Liver (tissue), 9 donors: ENCODE measurements around the gene RPP25L. TPM values are rescaled to one million over a fixed set of nuclear protein-coding genes. Genes with fewer than 3 reads are reported as not detected.

Source experiments
- DNase-seq: peaks from one replicate; pipeline ENCODE4 v3.0.0-alpha.2; 2017; ENCODE audit warnings: low spot score
- H3K27ac ChIP-seq, 2 donors: one replicate each; pipeline ENCODE4 v1.7.0; 2013; ENCODE audit warnings: inconsistent platforms in 2 of 2, low read length in 2 of 2, control low read depth in 1 of 2, low read depth in 1 of 2, mild to moderate bottlenecking in 1 of 2
- H3K27me3 ChIP-seq, 4 donors: one replicate each; pipeline versions ENCODE4 v1.6.1 to v1.7.0; 2013; ENCODE audit warnings: low read length in 3 of 4, inconsistent platforms in 1 of 4, mild to moderate bottlenecking in 1 of 4, moderate library complexity in 1 of 4; ENCODE audit not compliant: control insufficient read depth in 4 of 4, insufficient read depth in 4 of 4
- H3K36me3 ChIP-seq, 4 donors: one replicate each; pipeline versions ENCODE4 v1.6.1 to v1.7.0; 2013; ENCODE audit warnings: low read length in 3 of 4, mild to moderate bottlenecking in 3 of 4, low read depth in 1 of 4, moderate library complexity in 1 of 4; ENCODE audit not compliant: control insufficient read depth in 4 of 4, insufficient read depth in 3 of 4
- H3K4me1 ChIP-seq, 4 donors: one replicate each; pipeline versions ENCODE4 v1.6.1 to v1.7.0; 2013; ENCODE audit warnings: low read length in 3 of 4, mild to moderate bottlenecking in 3 of 4, moderate library complexity in 1 of 4; ENCODE audit not compliant: control insufficient read depth in 4 of 4, insufficient read depth in 4 of 4
- H3K4me3 ChIP-seq, 3 donors: one replicate each; pipeline versions ENCODE4 v1.6.1 to v1.7.0; 2013; ENCODE audit warnings: low read length in 3 of 3, control low read depth in 1 of 3, low read depth in 1 of 3, mild to moderate bottlenecking in 1 of 3
- H3K9ac ChIP-seq, 2 donors: one replicate each; pipeline ENCODE4 v1.7.0; 2013; ENCODE audit warnings: low read length in 2 of 2, mild to moderate bottlenecking in 2 of 2, moderate library complexity in 2 of 2, control low read depth in 1 of 2, low read depth in 1 of 2
- H3K9me3 ChIP-seq, 4 donors: one replicate each; pipeline versions ENCODE4 v1.6.1 to v1.7.0; 2013; ENCODE audit warnings: low read length in 3 of 4; ENCODE audit not compliant: control insufficient read depth in 4 of 4
- EGR1 ChIP-seq, 2 donors: IDR thresholded peaks; 2 replicates each; pipeline ENCODE4 v1.6.1; 2016 to 2018; ENCODE audit warnings: antibody characterized with exemption in 2 of 2, low read depth in 2 of 2
- FOXA1 ChIP-seq: IDR thresholded peaks from 2 replicates; pipeline ENCODE4 v1.6.1; 2016; ENCODE audit warnings: antibody characterized with exemption
- FOXA2 ChIP-seq: IDR thresholded peaks from 2 replicates; pipeline ENCODE4 v1.6.1; 2016; ENCODE audit warnings: antibody characterized with exemption
- GABPA ChIP-seq, 2 donors: IDR thresholded peaks in 1 of 2; conservative IDR thresholded peaks in 1 of 2; 2 replicates each; pipeline ENCODE4 v1.6.1; 2016; ENCODE audit warnings: antibody characterized with exemption in 2 of 2, mild to moderate bottlenecking in 1 of 2, moderate library complexity in 1 of 2
- HNF4A ChIP-seq, 2 donors: conservative IDR thresholded peaks; 2 replicates each; pipeline ENCODE4 v1.6.1; 2016; ENCODE audit warnings: antibody characterized with exemption in 2 of 2, mild to moderate bottlenecking in 2 of 2
- HNF4G ChIP-seq: IDR thresholded peaks from 2 replicates; pipeline ENCODE4 v1.6.1; 2016; ENCODE audit warnings: antibody characterized with exemption
- NR2F2 ChIP-seq: IDR thresholded peaks from 2 replicates; pipeline ENCODE4 v1.6.1; 2016; ENCODE audit warnings: antibody characterized with exemption
- RXRA ChIP-seq, 2 donors: IDR thresholded peaks; 2 replicates each; pipeline ENCODE4 v1.6.1; 2017 to 2018; ENCODE audit warnings: antibody characterized with exemption in 2 of 2, mild to moderate bottlenecking in 1 of 2
- YY1 ChIP-seq: IDR thresholded peaks from 2 replicates; pipeline ENCODE4 v1.6.1; 2016; ENCODE audit warnings: antibody characterized with exemption, mild to moderate bottlenecking
- WGBS: extraction: QIAGEN DNeasy Blood & Tissue Kit; methylation state at CpG from one replicate; pipeline ENCODE4 v1.1.7; 2013; 5-methylcytosine and 5-hydroxymethylcytosine counted together
- polyA plus RNA-seq, 2 donors: library from polyadenylated mRNA; stranded (reverse) in 1 of 2; unstranded in 1 of 2; fragments of 200-250 nt in 1 of 2; fragments of >200 nt in 1 of 2; fragmentation: Nextera tagmentation in 1 of 2; extraction: Ambion mirVana in 1 of 2; gene quantifications; one replicate each; pipeline versions ENCODE4 v1.2.1 to v1.2.3, GENCODE V29; 2013 to 2015
- total RNA-seq, 2 donors: library from RNA; depleted of rRNA; stranded (reverse); fragments of >200 nt; gene quantifications; one replicate each; pipeline ENCODE4 v1.2.3, GENCODE V29; 2014
- TF ChIP-seq, protein P1 (sequence below): IDR thresholded peaks from 2 replicates; pipeline ENCODE4 v1.6.1; 2016; ENCODE audit warnings: antibody characterized with exemption, mild to moderate bottlenecking
- TF ChIP-seq, protein P2 (sequence below): IDR thresholded peaks from 2 replicates; pipeline ENCODE4 v1.6.1; 2016; ENCODE audit warnings: antibody characterized with exemption
- donor health status: healthy.
- donor health status: healthy.
- donor health status: healthy.
- donor health status: healthy.
- donor health status: healthy.

RPP25L gene
- total and polyA plus RNA-seq, 4 donors = 18.6 to 33.4 (median 24.2) TPM

DNA sequence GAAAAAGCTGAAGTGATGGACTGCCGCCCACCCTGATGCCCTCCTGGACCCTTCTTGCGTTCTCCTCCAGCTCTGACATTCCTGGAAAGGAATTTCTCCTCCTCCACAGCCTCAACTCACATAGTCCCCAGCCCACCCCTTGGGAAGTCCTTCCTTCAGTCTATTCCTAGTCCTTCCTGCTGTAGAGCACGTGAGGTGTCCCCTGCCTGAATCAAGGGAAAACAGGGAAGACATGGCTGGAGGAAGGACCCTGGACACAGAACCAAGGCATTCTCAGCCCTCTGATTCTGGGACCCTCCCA lies 13.2 kb upstream of the RPP25L start:
- no peak overlapping the region for H3K9ac ChIP-seq
- TF ChIP-seq FOXA2 = no peak
- TF ChIP-seq NR2F2 = no peak
- no peak overlapping the region for H3K27ac ChIP-seq
- H3K27me3 ChIP-seq = no peaks in the 10 kb centered on the region
- no peak for DNase-seq
- no peak overlapping the region for H3K4me3 ChIP-seq
- 80% methylated on average over 3 of the region's 3 CpGs for WGBS
- H3K36me3 ChIP-seq = no peaks in the 10 kb centered on the region
- H3K4me1 ChIP-seq = peaks cover 3 to 24% (median 19%) of the 10 kb centered on the region in 4 donors
- no peaks in the 10 kb centered on the region for H3K9me3 ChIP-seq

DNA sequence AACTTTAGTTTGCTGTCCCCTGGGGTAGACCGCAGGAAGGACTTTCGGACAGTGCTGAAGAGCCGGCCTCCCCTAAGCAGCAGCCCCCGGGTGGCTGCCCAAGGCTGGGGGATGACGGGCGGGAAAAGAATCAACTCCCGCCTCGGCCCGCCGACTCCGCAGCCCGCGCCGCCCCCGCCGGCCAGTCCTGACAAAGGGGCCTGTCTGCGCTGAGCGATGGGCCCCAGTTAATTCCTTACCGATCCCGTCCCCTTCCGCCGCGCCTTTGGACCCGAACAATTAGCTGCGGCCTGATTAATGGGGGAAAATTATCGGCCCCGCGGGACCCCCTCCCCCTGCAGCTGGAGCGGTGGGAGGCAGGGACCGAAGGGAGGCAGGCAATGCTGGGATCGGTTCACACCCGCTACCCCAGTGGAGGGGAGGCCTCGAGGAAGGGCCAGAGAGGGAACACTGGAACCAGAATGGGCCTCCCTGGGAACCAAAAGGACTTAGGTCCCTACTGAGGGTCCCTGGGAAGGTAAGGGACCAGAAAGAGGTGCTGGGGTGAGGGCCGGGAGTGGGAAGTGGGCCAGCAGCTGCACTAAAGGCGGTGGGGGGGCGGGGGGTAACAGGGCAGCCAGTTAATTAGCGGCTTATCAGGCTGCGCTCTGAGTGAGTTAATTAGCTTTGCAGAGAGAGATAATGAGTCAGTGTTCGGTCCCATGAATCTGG lies 12.7 kb upstream of the RPP25L start:
- 64% methylated on average over 39 of the region's 39 CpGs for WGBS
- TF ChIP-seq FOXA1 (no peak), FOXA2 (no peak), EGR1 (IDR thresholded peaks at IDR 0.05; ENCODE audit: low read depth in 2 of 2) (no peak), YY1 (no peak), RXRA (IDR thresholded peaks at IDR 0.05) (no peak), HNF4A (conservative IDR thresholded peaks at IDR 0.05) (no peak), GABPA (IDR thresholded peaks at IDR 0.05 in 1 of 2, conservative IDR thresholded peaks at IDR 0.05 in 1 of 2) (no peak)
- TF ChIP-seq, protein P1, sequence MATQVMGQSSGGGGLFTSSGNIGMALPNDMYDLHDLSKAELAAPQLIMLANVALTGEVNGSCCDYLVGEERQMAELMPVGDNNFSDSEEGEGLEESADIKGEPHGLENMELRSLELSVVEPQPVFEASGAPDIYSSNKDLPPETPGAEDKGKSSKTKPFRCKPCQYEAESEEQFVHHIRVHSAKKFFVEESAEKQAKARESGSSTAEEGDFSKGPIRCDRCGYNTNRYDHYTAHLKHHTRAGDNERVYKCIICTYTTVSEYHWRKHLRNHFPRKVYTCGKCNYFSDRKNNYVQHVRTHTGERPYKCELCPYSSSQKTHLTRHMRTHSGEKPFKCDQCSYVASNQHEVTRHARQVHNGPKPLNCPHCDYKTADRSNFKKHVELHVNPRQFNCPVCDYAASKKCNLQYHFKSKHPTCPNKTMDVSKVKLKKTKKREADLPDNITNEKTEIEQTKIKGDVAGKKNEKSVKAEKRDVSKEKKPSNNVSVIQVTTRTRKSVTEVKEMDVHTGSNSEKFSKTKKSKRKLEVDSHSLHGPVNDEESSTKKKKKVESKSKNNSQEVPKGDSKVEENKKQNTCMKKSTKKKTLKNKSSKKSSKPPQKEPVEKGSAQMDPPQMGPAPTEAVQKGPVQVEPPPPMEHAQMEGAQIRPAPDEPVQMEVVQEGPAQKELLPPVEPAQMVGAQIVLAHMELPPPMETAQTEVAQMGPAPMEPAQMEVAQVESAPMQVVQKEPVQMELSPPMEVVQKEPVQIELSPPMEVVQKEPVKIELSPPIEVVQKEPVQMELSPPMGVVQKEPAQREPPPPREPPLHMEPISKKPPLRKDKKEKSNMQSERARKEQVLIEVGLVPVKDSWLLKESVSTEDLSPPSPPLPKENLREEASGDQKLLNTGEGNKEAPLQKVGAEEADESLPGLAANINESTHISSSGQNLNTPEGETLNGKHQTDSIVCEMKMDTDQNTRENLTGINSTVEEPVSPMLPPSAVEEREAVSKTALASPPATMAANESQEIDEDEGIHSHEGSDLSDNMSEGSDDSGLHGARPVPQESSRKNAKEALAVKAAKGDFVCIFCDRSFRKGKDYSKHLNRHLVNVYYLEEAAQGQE = no peak
- DNase-seq = no peak

DNA sequence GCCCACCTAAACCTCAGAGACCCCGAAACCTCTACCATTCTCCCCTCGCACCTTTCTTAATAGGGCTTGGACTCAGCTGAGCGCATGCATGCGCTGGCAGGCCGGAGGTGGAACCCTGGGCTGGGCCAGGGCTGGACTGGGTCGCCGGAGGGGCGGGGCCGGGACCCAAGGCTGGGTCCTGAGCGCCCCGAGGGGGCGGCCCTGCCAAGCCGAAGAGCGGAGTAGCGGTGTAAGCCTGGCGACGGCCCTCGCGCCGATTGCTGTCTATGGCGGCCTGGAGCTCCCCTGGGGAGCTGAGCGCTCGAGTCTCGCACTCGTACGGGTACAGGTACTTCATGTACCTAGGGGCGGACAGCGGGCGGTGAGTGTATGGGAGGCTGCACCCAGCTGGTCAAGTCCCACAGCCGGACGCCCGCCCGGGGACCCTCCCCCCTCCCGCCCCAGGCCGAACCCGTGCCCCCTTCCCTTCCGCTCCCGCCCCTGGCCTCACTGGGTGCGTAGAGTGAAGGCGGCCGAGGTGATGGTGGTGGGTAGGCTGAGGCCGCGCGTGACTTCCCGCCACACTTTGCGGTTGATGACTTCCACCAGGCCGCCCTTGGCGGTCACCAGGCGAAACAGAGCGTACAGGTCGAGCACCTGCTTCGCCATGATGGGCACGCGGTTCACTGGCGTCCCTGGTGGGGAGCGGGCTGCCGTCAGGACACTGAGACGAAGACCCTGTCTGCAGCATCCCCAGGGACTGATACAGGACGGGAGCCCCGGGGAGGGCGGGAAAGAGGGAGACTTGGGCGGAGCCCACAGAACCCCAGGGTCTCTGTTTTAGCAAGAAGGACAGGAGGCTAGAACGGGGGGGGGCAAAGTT lies 11.7 kb upstream of the RPP25L start:
- H3K4me1 ChIP-seq = peaks cover under 1 to 21% (median 17%) of the 10 kb centered on the region in 4 donors
- WGBS = 59% methylated on average over 63 of the region's 63 CpGs
- TF ChIP-seq HNF4G (no peak), EGR1 (IDR thresholded peaks at IDR 0.05; ENCODE audit: low read depth in 2 of 2) (no peak)
- TF ChIP-seq, protein P2, sequence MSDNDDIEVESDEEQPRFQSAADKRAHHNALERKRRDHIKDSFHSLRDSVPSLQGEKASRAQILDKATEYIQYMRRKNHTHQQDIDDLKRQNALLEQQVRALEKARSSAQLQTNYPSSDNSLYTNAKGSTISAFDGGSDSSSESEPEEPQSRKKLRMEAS = no peak
- no peaks in the 10 kb centered on the region for H3K36me3 ChIP-seq
- DNase-seq = no peak
- H3K27me3 ChIP-seq = no peaks in the 10 kb centered on the region
- H3K27ac ChIP-seq = no peak overlapping the region
- H3K9ac ChIP-seq = no peak overlapping the region
- H3K4me3 ChIP-seq = no peak overlapping the region
- no peaks in the 10 kb centered on the region for H3K9me3 ChIP-seq

More for the DNA sequence above, 12.7 kb upstream of the RPP25L start:
- no peak overlapping the region for H3K27ac ChIP-seq
- no peak overlapping the region for H3K9ac ChIP-seq
- no peaks in the 10 kb centered on the region for H3K9me3 ChIP-seq
- no peaks in the 10 kb centered on the region for H3K36me3 ChIP-seq
- H3K4me3 ChIP-seq = no peak overlapping the region
- no peaks in the 10 kb centered on the region for H3K27me3 ChIP-seq
- H3K4me1 ChIP-seq = peaks cover 3 to 22% (median 18%) of the 10 kb centered on the region in 4 donors
